ENCODE results near the gene PRELID1.
A peak's percentile ranks its signal among the peaks of the same experiment; 100 is the strongest.

PRELID1 gene

DNA sequence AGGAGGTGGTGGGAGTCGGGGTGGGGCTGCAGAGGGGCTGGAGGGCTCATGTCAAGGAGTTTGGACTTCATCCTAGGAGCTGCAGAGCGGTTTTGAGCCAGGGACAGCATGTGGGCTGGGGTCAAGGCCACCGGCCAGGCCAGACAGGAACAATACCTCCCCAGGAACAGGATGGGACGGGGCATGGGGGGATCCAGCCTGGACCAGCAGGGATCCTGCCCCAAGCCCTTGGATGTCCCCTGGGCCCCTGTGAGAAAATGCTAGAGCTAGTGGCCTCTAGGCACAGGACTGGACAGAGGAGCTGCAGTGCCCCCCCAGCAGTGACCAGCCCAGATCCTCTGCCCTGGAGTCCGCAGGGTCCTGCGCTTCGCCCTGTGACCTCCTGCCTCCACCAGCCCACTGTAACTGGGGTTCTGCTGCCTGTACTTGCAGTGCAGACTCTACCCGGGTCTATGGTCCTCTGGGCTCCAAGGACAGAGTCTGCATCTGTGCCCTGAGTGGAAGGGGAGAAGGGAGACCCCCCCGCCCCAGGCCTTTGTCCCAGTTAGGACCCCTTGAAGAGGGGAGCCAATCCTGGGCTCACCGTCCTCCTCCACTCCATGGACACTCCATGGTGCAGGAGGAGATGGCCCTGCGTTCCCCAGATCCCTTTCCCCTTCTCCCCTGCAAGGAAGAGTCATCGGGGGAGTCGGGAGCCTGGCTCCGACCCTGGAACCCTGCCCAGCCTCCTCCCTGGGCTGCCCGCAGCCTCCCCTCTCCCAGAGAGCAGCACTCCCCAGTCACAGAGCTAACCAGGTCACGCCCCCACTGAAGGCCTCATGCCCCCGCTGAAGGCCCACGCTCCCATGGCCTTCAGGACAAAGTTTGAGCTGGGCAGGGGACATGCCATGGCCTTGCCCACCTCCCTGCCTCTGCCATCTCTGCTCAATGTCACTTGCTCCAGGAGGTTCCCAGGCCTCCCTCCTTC lies 11.1 kb downstream of the PRELID1 start:
- no peak for DNase-seq

DNA sequence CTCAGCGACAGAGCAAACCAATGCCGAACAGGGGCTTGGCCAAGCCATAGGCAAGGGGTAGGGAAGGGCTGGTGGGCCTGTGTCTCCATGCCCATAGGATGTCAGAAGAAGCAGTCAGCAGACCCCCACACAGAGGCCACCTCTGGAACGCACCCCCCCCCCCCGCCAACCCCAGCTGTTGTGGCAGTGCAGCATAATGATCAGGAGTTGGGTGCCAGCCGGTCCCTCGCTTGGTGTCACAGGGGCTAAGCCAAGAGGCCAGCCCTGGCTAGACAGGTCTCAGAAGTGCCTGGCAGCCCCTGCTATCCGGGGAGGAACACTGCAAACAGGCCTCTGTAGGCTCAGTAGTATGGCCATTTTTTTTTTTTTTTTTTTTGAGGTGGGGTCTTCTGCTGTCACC lies 11.8 kb downstream of the PRELID1 start:
- no peak for DNase-seq

DNA sequence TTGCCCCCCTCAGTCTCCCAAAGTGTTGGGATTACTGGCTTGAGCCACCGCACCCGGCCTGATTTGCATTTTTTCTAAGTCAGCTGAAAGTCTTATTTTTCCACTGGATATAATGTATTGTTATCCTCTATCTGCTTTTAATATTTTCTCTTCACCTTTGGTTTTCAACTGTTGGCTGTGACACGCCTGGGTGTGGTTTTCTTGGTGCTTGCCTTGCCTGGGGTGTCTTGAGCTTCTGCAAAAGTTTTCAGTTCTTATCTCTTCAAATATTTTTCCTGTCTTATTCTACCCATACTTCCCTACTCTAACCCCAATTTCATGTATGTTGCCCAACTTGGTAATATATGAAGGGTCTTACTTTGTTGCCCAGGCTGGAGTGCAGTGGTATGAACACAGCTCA lies 12.4 kb downstream of the PRELID1 start:
- DNase-seq: no peak

DNA sequence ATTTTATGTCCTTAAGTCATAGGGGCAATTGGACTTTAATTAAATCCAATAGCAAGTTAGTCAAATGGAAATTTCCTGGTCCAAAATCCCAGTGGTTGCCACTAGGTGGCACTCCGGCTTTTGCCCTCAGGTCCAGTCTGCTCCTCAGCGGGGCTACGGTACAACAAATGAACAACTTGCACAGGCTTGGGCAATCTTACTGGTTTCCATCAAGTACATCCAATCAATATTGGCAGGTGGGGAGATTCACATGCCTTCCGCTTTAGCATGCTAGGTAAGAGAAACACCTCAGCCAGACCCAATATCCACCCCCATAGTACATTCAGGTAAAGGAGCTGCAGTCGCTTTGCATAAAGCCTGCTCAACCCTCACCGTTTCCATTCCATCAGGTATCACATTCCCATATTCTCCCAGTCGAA lies 14.4 kb downstream of the PRELID1 start:
- DNase-seq: peak; percentile 68

DNA sequence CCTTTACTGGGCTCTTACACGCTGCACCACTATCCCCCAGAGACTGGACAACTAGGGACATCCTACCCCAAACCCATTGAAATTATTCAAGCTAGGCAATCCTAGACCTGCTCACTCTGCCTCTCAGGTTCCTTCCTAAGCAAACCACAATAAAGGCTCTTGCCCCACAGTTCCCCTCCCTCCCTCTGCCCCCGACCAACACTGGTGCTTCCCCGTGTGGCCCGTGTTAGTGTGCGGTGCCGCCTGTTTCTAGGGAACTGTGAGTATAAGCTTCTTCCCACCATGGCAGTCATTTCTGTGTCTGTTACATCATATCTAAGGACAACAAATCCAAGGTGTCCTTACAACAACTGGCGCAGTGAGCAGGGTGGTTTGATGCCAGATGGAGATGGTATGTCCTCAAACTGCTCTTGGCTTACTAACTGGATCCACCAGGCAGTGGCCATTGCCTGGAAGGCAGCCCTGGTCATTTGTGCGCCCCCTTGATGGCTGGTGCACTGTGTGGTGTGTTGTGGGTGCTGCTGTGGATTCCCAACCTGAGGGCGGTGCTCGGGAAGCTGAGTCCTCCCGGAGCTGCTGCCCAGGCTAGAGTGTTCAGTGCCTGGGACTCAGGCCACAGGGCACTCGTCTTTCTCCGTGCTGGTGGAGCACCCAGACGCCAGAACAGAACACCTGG lies 16.5 kb downstream of the PRELID1 start:
- no peak for DNase-seq

- DNase-seq: no peak
Observed at GRCh38 chr5:177320879-177321278, 17.3 kb downstream of the PRELID1 start.

- no peak for DNase-seq
Observed at GRCh38 chr5:177325868-177326381, 22.3 kb downstream of the PRELID1 start.

DNA sequence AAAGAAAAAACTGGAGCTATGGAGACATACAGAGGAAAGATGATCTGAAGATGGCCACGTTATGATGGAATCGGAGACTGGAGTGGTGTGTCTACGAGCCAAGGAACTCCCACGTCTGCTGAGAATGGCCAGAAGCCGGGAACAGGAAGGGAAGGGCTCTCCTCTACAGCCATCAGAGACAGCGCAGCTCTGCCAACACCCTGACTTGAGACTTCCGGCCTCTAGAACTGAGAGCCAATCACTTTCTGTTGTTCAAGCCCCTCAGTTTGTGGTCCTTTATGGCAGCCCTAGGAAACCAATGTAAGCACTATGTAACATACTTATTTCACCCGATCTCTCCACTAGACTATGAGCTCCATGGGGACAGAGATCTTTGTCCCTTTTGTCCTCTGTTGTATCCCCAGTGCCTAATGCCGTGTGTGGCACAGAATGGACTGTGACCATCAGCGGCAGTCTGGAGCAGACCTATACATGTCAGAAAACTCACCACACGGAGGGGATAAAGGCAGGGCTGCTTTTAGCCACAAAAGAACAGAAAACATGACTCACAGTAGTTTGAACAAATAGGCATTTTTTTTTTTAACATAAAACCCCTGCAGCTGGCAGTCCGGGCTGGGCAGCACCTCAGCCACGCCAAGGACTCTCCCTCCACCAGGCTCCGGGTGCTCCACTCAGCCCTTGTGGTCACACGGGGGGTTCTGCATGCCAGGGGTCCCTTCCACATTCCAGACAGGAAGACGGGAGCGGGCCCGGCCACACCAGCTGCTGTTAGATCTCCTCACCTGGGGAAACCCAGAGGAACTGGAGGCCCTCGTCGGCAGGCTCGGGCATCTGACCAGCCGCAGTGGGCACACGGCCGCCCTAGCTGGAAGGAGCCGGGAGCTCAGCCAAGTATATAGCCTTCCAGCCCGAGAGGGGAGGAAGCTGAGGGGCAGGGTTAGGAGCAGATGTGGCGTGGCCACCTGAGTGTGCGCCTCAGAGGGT lies 24.2 kb downstream of the PRELID1 start:
- DNase-seq: no peak

DNA sequence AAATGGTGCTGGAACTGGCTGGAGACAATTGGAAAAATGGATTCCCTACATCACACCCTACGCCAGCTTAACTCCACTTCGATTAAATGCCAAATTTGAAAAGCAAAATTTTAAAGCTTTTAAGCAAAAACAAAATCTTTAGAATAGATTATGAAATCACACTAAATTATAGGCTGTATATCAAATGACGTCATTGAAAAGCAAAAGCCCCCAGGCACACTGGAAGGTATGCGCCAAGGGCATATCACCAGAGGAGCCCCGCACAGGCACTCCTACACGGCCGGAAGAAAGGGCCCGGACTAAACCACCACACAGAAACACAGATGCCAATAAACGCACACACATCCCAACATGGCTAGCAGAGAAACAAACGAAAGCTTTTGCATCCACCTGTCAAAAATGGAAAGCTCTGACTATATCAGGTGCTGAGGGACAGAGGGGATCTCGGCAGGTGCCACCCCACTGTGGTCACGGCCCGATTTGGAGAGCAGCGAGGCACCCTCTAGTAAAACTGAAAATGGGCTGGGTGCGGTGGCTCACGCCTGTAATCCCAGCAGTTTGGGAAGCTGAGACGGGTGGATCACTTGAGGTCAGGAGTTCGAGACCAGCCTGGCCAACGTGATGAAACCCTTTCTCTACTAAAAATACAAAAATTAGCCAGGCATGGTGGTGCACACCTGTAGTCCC lies 25.1 kb downstream of the PRELID1 start:
- DNase-seq: no peak

DNA sequence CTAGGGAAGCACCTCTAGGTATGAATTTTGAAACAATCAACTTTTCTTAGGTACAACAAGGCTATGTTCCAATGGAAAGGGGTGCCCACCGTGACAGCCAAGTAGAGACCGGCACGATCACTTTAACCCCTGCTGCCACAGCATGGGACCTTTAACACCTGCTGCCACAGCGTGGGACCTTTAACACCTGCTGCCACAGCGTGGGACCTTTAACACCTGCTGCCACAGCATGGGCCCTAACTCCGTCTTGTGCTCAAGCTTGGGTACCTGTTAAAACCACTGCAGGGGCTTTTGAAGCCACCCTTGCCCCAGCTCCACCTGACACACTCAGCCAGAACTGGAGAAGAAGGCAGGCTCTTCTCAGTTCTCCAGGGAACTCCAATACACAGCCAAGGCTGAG lies 26.3 kb downstream of the PRELID1 start:
- no peak for DNase-seq

- no peak for DNase-seq
Observed at GRCh38 chr5:177330991-177331842, 27.6 kb downstream of the PRELID1 start.

DNA sequence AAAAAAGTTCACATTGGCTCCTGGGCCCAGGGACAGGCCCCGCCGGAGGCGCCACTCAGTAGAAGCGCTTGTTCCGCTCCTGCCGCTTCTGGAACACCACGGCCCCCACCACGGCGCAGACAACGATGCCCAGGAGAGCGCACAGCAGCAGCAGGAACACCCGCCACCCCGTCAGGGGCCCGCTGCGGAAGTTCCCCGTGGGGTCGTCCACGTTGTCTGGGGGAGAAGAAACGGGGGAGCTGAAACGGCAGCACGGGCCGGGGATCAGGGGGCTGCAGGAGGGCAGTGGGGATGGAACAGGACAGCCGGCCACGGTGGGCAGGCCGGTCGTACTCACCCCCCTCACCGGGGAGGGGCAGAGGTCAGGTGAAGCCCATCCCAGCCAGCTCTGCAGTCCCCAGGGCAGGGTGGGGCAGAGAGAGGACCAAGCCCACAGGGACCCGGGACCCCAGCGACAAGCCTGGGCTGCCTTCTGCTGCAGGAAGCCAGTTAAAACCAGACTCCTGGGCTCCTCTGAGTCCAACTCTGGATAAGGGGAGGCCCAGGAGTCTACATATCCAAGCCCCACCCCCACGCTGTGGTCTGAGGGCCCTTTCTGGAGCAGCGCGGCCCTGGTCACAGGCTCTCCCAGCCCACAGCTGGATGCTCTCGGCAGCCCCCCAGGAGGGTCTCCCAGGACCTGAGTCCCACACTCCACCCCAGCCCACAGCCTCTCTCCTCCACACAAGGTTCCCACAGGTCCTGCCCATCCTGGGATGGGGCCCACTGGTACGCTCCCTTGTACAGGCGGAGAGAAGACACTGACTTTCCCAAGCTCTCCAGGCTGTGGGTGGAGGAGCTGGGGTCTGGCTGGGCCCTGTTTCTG lies 28.7 kb downstream of the PRELID1 start:
- no peak for DNase-seq

DNA sequence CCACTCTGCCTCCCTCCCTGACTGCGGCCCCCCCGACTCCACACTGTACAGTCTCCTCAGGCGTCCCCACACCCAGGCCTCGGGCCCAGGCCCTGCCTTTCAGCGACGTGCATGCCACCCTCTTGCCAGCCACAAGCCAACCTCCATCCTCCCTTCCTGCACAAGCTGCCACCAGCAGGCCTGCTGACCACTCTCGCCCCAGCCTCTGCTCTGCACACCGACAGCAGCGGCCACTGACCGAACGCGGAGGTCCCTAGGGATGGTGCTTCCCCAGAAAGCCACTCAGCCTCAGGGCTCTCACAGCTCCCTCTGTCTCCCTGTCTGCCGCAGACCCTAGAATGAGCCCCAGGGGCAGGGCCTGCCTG lies 29.3 kb downstream of the PRELID1 start:
- DNase-seq: no peak

- DNase-seq: no peak
Observed at GRCh38 chr5:177333420-177334154, 30.0 kb downstream of the PRELID1 start.

GRCh38 chr5:177334155-177334551 lies 30.6 kb downstream of the PRELID1 start:
- no peak for DNase-seq

DNA sequence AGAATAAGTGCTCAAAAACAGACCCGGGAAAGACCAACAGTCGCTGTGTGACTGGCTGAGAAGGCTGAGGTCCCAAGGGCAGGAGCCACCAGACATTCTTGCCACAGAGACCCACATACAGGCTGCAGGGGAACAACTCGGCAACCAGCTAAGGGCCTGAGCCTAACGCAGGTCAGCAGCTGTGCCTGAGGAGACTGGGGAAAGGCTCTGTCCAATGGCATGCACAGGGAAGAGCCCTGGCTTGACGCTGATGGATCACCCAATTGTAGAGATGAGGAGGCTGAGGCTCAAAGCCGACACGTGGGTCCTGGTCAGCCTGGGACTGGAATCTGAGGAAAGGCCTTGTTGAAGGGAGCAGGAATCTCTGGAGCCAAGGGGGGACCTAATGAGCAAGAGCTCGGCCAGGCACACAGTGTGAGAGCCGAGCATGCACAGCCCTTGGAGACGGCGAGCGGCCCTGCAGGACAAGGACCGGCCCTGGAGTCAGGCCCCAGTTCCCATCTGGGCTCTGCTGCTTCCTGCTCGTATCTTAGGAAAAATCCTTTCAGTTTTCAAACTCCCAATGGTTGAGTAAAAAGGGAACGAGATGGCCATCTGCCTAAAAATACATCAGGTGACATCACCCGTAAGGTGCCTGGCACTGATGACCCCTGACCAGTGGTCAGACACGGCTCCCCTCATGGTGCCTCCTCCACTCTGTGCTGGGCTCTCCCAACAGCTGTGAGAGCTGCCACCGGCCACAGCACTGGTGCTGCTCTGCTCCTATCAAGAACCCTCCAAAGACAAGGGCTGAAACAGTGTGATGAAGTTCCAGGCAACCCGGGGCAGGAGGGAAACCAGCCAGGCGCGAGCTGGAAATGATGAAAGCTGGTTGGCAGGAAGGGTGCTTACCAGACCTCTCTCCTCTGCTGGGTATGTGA lies 31.4 kb downstream of the PRELID1 start:
- no peak for DNase-seq

- DNase-seq: no peak
Observed at GRCh38 chr5:177335701-177336065, 32.1 kb downstream of the PRELID1 start.

- peak; percentile 18 for DNase-seq
Observed at GRCh38 chr5:177336112-177336511, 32.5 kb downstream of the PRELID1 start.

Measured in fibroblast of skin of right biceps (primary cell).